MM.1S (cell line): ENCODE data around the gene LTBP3.

ENCODE experiments used
- CTCF ChIP-seq: fragments of 300-600 bp; sonication (generic); IDR thresholded peaks from 2 replicates; pipeline ENCODE4 v1.5.1; 2016; ENCODE audit warnings: antibody characterized with exemption, low read length, mixed read lengths
- EZH2phosphoT487 ChIP-seq: fragments of 300-600 bp; sonication (generic); IDR thresholded peaks from 2 replicates; pipeline ENCODE4 v1.6.1; 2018; ENCODE audit warnings: antibody characterized with exemption, low read length

- TF ChIP-seq CTCF, result no peak
- TF ChIP-seq EZH2phosphoT487, result no peak
Observed at GRCh38 chr11:65498977-65499712, 59.0 kb downstream of the LTBP3 start, which contains the start of gene MALAT1.
